Tibial artery (tissue), 4 donors: ENCODE results near the gene EPHA1.

Experiments
- DNase-seq, 2 donors: peaks; one replicate each; pipeline ENCODE4 v3.0.0-alpha.2; 2019
- H3K27ac ChIP-seq, 2 donors: fragments of 200-600 bp; sonication (generic) in 1 of 2; 1 replicate in 1 of 2; 2 replicates in 1 of 2; pipeline ENCODE4 v1.5.1; 2018 to 2019; ENCODE audit warnings: mild to moderate bottlenecking in 1 of 2
- H3K27me3 ChIP-seq, 2 donors: fragments of 200-600 bp; sonication (generic) in 1 of 2; one replicate each; pipeline versions ENCODE4 v1.5.1 to v1.6.0; 2016 to 2019
- H3K36me3 ChIP-seq, 3 donors: fragments of 200-600 bp; sonication (generic) in 2 of 3; one replicate each; pipeline ENCODE4 v1.5.1; 2016 to 2019; ENCODE audit warnings: mild to moderate bottlenecking in 2 of 3
- H3K4me1 ChIP-seq, 4 donors: fragments of 200-600 bp; sonication (generic) in 2 of 4; 1 replicate in 3 of 4; 2 replicates in 1 of 4; pipeline ENCODE4 v1.5.1; 2016 to 2019
- H3K4me3 ChIP-seq, 2 donors: fragments of 200-600 bp; sonication (generic) in 1 of 2; 1 replicate in 1 of 2; 2 replicates in 1 of 2; pipeline ENCODE4 v1.5.1; 2018 to 2019; ENCODE audit warnings: mild to moderate bottlenecking in 2 of 2
- H3K9me3 ChIP-seq, 3 donors: fragments of 200-600 bp; sonication (generic) in 1 of 3; one replicate each; pipeline ENCODE4 v1.5.1; 2016 to 2019
- CTCF ChIP-seq, 2 experiments: fragments of 200-600 bp in 1 of 2; fragments of 450-650 bp in 1 of 2; IDR thresholded peaks; one replicate each; pipeline ENCODE4 v1.5.1; 2017 to 2019; ENCODE audit warnings: antibody characterized with exemption in 2 of 2, mild to moderate bottlenecking in 1 of 2, moderate library complexity in 1 of 2
- intact Hi-C: fragments of 100-400 bp; cut with DNase I; formaldehyde crosslinking; loops from one replicate; pipeline ENCODE4 v1.15.0; 2023; ENCODE audit warnings: low total_unique reads

EPHA1 gene

GRCh38 chr7:143388491-143389101, 20.1 kb downstream of the EPHA1 start:
- Histone ChIP-seq H3K27ac (peak overlapping the region; percentile 96 to 100), H3K4me1 (peaks cover 5 to 100% (median 92%) of the 10 kb centered on the region in 4 donors)
- no peak for DNase-seq

GRCh38 chr7:143388051-143388450, 20.6 kb downstream of the EPHA1 start:
- H3K4me3 ChIP-seq = no peak overlapping the region
- peaks cover 28 to 48% (median 48%) of the 10 kb centered on the region in 3 donors for H3K36me3 ChIP-seq
- TF ChIP-seq CTCF (IDR thresholded peaks at IDR 0.05) = no peak
- intact Hi-C loops = no loop called here
- no peaks in the 10 kb centered on the region for H3K27me3 ChIP-seq
- H3K27ac ChIP-seq = peak overlapping the region; percentile 96 to 100
- H3K9me3 ChIP-seq = no peaks in the 10 kb centered on the region
- DNase-seq = no peak
- peaks cover 5 to 100% (median 92%) of the 10 kb centered on the region in 4 donors for H3K4me1 ChIP-seq

More at GRCh38 chr7:143388491-143389101, 20.1 kb downstream of the EPHA1 start:
- Histone ChIP-seq H3K9me3 (no peaks in the 10 kb centered on the region), H3K27me3 (no peaks in the 10 kb centered on the region), H3K36me3 (peaks cover 28 to 52% (median 52%) of the 10 kb centered on the region in 3 donors), H3K4me3 (no peak overlapping the region)
- TF ChIP-seq CTCF (IDR thresholded peaks at IDR 0.05) = no peak
- intact Hi-C loops = no loop called here

GRCh38 chr7:143387156-143387975, 21.3 kb downstream of the EPHA1 start:
- DNase-seq = no peak
- H3K9me3 ChIP-seq = no peaks in the 10 kb centered on the region
- peak overlapping the region in 1 of 2 donors; percentile 69 for H3K4me3 ChIP-seq
- peaks cover 5 to 99% (median 92%) of the 10 kb centered on the region in 4 donors for H3K4me1 ChIP-seq
- peak overlapping the region; percentile 96 to 100 for H3K27ac ChIP-seq
- intact Hi-C loops = no loop called here
- peaks cover 28 to 51% (median 43%) of the 10 kb centered on the region in 3 donors for H3K36me3 ChIP-seq
- TF ChIP-seq CTCF (IDR thresholded peaks at IDR 0.05) = no peak
- no peaks in the 10 kb centered on the region for H3K27me3 ChIP-seq

GRCh38 chr7:143385891-143386781, 22.5 kb downstream of the EPHA1 start:
- H3K9me3 ChIP-seq = no peaks in the 10 kb centered on the region
- no peaks in the 10 kb centered on the region for H3K27me3 ChIP-seq
- H3K36me3 ChIP-seq = peaks cover 28 to 54% (median 41%) of the 10 kb centered on the region in 3 donors
- no peak for TF ChIP-seq CTCF (IDR thresholded peaks at IDR 0.05)
- peak overlapping the region; percentile 14 to 69 for H3K4me3 ChIP-seq
- intact Hi-C loops = no loop called here
- H3K4me1 ChIP-seq = peaks cover 2 to 88% (median 81%) of the 10 kb centered on the region in 4 donors
- DNase-seq = peak in 1 of 2 donors; percentile 72
- H3K27ac ChIP-seq = peak overlapping the region; percentile 96 to 100
